Neutrophil (primary cell): Measurements from ENCODE around the gene HMCN1.
"Not testable (repeated sequence)": the region's sequence is repeated elsewhere in the genome, so short reads cannot be mapped to it uniquely, and the experiment has no call there.

ENCODE experiments used
- H3K27ac ChIP-seq: fragments of 200-600 bp; sonication (generic); 2 replicates; pipeline ENCODE4 v1.5.1; 2016; ENCODE audit warnings: mild to moderate bottlenecking, moderate library complexity
- H3K27me3 ChIP-seq: fragments of 200-600 bp; sonication (generic); 2 replicates; pipeline ENCODE4 v1.6.0; 2016; ENCODE audit warnings: mild to moderate bottlenecking
- H3K36me3 ChIP-seq: fragments of 200-600 bp; sonication (generic); 2 replicates; pipeline ENCODE4 v1.5.1; 2017
- H3K4me1 ChIP-seq, 2 experiments: fragments of 200-600 bp in 1 of 2; sonication (generic) in 1 of 2; 1 replicate in 1 of 2; 2 replicates in 1 of 2; pipeline versions ENCODE4 v1.5.1 to v1.6.1; 2013 to 2016; ENCODE audit warnings: low read depth in 1 of 2, low read length in 1 of 2, mild to moderate bottlenecking in 1 of 2, moderate library complexity in 1 of 2; ENCODE audit not compliant: control insufficient read depth in 1 of 2, insufficient read depth in 1 of 2
- H3K4me3 ChIP-seq, 2 experiments: fragments of 200-600 bp in 1 of 2; sonication (generic) in 1 of 2; 1 replicate in 1 of 2; 2 replicates in 1 of 2; pipeline ENCODE4 v1.5.1; 2013 to 2016; ENCODE audit warnings: low read depth in 1 of 2, low read length in 1 of 2, mild to moderate bottlenecking in 1 of 2, moderate library complexity in 1 of 2
- H3K9me3 ChIP-seq: fragments of 200-600 bp; sonication (generic); 2 replicates; pipeline ENCODE4 v1.5.1; 2016
- TF ChIP-seq, protein P1 (sequence below): fragments of 200-600 bp; sonication (generic); IDR thresholded peaks from 2 replicates; pipeline ENCODE4 v1.5.1; 2016; ENCODE audit warnings: antibody characterized with exemption

Gene HMCN1

DNA sequence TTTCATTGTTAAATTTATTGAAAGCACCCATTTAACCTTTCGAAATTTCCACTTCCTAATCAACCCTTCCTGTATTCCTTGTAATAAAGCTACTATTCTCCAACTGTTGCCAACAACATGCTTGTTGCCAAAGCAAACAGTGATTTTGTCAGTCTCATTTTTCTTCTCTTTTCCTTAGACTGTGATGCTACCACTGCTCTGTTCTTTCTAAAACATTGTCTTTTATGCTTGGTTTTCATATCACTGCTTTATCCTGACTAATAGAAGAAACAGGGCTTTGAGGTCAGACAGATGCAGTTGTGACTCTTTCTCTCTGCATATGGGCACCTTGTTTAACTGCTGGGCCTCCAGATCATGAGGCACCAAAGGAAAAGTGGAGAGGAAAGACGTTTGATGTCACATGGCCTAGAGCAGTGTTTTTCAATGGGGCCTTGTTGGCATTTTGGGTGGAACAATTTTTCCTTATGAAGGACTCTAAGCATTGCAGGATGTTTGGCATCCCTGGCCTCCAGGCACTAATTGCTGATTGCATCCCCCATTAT, 56.1 kb downstream of the HMCN1 start:
- Histone ChIP-seq H3K4me3 (no peak overlapping the region), H3K27ac (no peak overlapping the region), H3K27me3 (no peaks in the 10 kb centered on the region), H3K4me1 (no peaks in the 10 kb centered on the region), H3K36me3 (no peaks in the 10 kb centered on the region), H3K9me3 (no peaks in the 10 kb centered on the region)
- TF ChIP-seq, protein P1, sequence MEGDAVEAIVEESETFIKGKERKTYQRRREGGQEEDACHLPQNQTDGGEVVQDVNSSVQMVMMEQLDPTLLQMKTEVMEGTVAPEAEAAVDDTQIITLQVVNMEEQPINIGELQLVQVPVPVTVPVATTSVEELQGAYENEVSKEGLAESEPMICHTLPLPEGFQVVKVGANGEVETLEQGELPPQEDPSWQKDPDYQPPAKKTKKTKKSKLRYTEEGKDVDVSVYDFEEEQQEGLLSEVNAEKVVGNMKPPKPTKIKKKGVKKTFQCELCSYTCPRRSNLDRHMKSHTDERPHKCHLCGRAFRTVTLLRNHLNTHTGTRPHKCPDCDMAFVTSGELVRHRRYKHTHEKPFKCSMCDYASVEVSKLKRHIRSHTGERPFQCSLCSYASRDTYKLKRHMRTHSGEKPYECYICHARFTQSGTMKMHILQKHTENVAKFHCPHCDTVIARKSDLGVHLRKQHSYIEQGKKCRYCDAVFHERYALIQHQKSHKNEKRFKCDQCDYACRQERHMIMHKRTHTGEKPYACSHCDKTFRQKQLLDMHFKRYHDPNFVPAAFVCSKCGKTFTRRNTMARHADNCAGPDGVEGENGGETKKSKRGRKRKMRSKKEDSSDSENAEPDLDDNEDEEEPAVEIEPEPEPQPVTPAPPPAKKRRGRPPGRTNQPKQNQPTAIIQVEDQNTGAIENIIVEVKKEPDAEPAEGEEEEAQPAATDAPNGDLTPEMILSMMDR: no peak

DNA sequence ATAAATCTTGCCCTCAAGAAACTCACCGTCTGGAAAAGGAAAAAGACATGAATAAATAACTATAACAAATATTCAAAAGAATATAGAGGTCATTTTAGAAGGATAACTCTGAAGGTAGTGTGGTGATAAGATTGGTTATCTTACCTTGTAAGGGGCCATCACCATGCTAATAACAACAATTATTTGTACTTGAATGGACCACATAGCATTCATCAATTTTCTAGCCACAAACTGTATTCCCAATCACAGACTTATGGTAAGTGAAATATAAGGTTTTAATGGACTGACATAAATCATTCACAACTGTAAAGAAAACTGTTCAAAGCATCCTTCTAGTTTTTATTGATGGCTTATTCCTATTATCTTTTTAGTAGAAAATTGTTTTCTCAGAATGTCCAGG, 57.8 kb downstream of the HMCN1 start:
- H3K27me3 ChIP-seq: no peaks in the 10 kb centered on the region
- H3K4me1 ChIP-seq: no peaks in the 10 kb centered on the region
- H3K9me3 ChIP-seq: no peaks in the 10 kb centered on the region
- H3K36me3 ChIP-seq: no peaks in the 10 kb centered on the region
- TF ChIP-seq, protein P1: no peak
- H3K4me3 ChIP-seq: no peak overlapping the region
- H3K27ac ChIP-seq: no peak overlapping the region

- H3K4me3 ChIP-seq, H3K9me3 ChIP-seq, H3K36me3 ChIP-seq, H3K4me1 ChIP-seq, H3K27ac ChIP-seq, H3K27me3 ChIP-seq: not testable (repeated sequence)
Measured at GRCh38 chr1:185794495-185794894, 60.3 kb downstream of the HMCN1 start.

- Histone ChIP-seq H3K9me3 (no peaks in the 10 kb centered on the region), H3K4me1 (no peaks in the 10 kb centered on the region), H3K4me3 (no peak overlapping the region), H3K27me3 (no peaks in the 10 kb centered on the region), H3K27ac (no peak overlapping the region), H3K36me3 (no peaks in the 10 kb centered on the region)
- TF ChIP-seq, protein P1: no peak
Measured at GRCh38 chr1:185795181-185795580, 61.0 kb downstream of the HMCN1 start.

DNA sequence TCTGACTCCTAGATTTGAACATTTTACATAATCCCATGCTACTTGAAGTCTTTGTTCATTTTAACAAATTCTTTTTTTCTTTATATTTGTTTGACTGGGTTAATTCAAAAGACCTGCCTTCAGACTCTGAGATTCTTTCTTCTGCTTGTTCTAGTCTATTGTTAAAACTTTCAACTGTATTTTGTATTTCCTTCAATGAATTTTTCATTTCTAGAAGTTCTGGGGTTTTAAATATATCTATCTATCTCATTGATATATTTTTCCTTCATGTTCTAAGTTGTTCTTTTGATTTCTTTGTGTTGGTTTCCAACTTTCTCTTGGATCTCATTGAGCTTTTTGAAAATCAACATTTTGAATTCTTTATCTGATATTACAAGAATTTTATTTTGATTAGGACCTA, 64.3 kb downstream of the HMCN1 start:
- TF ChIP-seq, protein P1: no peak
- no peaks in the 10 kb centered on the region for H3K27me3 ChIP-seq
- H3K4me1 ChIP-seq: no peaks in the 10 kb centered on the region
- no peaks in the 10 kb centered on the region for H3K36me3 ChIP-seq
- H3K9me3 ChIP-seq: no peaks in the 10 kb centered on the region
- no peak overlapping the region for H3K4me3 ChIP-seq
- no peak overlapping the region for H3K27ac ChIP-seq

- Histone ChIP-seq H3K9me3 (no peaks in the 10 kb centered on the region), H3K27me3 (peaks cover 6% of the 10 kb centered on the region), H3K36me3 (no peaks in the 10 kb centered on the region), H3K4me3 (no peak overlapping the region), H3K27ac (no peak overlapping the region), H3K4me1 (no peaks in the 10 kb centered on the region)
- TF ChIP-seq, protein P1: no peak
Measured at GRCh38 chr1:185803241-185803640, 69.0 kb downstream of the HMCN1 start.
